HCT116 (cell line): ENCODE data around the gene PNMA5. TPM values are rescaled to one million over a fixed set of nuclear protein-coding genes. Genes with fewer than 3 reads are reported as not detected.

Experiments used
- CBX3 ChIP-seq: IDR thresholded peaks from 2 replicates; pipeline ENCODE4 v1.6.1; 2012; ENCODE audit warnings: low read depth
- EGR1 ChIP-seq: IDR thresholded peaks from 2 replicates; pipeline ENCODE4 v1.6.1; 2012; ENCODE audit warnings: low read depth
- EZH2 ChIP-seq: fragments of 200-600 bp; sonication (generic); IDR thresholded peaks from 2 replicates; pipeline ENCODE4 v1.6.1; 2017; ENCODE audit warnings: antibody characterized with exemption, mixed run types
- YY1 ChIP-seq: IDR thresholded peaks from 2 replicates; pipeline ENCODE4 v1.6.1; 2011; ENCODE audit warnings: low read length, low read depth, moderate library complexity, mild to moderate bottlenecking; ENCODE audit not compliant: insufficient replicate concordance; ENCODE audit errors: extremely low read depth
- total RNA-seq: library from RNA; stranded (reverse); gene quantifications from one replicate; pipeline ENCODE4 v1.2.1, GENCODE V29; 2021; ENCODE audit not compliant: unreplicated experiment

Gene PNMA5
- total RNA-seq, 1 experiment from 2014 or later = not detected

DNA sequence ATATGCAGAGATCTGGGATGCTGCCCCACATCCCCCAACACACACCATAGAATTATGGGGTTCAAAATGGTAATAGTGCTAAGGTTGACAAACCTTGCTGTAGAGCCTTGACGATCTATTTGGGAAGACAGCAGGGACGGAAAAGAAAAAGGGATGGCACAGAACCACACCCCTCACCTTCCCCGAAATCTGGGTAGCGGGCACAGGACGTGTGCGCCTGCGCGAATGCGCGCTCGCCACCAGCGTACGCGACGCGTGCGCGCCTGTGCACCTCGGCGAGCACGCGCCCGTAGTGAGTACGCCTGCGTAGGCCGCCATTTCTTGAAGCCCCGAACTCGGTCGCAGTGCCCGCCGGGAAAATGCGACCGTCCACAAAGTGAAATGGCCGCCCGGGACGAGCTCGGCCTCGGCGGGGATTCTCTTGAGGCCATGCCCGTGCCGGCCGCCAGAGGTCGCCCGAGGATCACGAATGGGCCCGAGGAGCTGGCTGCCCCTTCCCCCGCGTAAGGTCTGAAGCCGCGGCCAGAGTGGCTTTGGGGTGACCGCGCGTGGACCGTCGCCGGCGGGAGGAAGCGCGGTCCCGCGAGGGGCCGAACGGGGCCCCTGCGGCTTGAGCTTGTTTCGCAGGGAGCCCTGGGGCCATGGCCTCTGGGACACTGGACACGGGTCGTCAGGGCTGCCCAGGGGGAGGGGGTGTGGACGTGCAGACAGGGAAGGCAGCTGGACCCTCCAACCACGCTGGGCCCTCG, 52.4 kb downstream of the PNMA5 start (continued):
- TF ChIP-seq EGR1 (peak; percentile 72), EZH2 (no peak), YY1 (peak; percentile 99), CBX3 (peak; percentile 75; the same call in 1 of the 2 replicates)

Other genes with a start within 250 kb of the PNMA5 start
- 48.1 TPM for gene MAGEA2, start 240.3 kb downstream of the PNMA5 start, total RNA-seq
- 44.1 TPM for gene CSAG3, start 234.9 kb downstream of the PNMA5 start, total RNA-seq
- 0.57 TPM for gene MAGEA6, start 224.4 kb downstream of the PNMA5 start, total RNA-seq
- gene CETN2, start 163.4 kb downstream of the PNMA5 start, total RNA-seq = 20.9 TPM
- gene NSDHL, start 163.1 kb downstream of the PNMA5 start, total RNA-seq = 22.1 TPM
- 15.8 TPM for gene ZNF185, start 96.0 kb downstream of the PNMA5 start, total RNA-seq
- not detected for gene PNMA3, start 62.4 kb upstream of the PNMA5 start, total RNA-seq
- gene PNMA6A, start 78.3 kb upstream of the PNMA5 start, total RNA-seq = not detected
- gene MAGEA1, start 185.2 kb upstream of the PNMA5 start, total RNA-seq = not detected